Sigmoid colon (tissue), 4 donors: ENCODE data around the gene MUC21.

Experiments
- CTCF ChIP-seq, 4 experiments: fragments of 450-650 bp in 3 of 4; fragments of 200-600 bp in 1 of 4; IDR thresholded peaks; one replicate each; pipeline ENCODE4 v1.5.1; 2016 to 2019; ENCODE audit warnings: antibody characterized with exemption in 4 of 4, mild to moderate bottlenecking in 3 of 4, moderate library complexity in 2 of 4
- POLR2A ChIP-seq, 2 donors: fragments of 450-650 bp; IDR thresholded peaks; one replicate each; pipeline ENCODE4 v1.6.1; 2016; ENCODE audit warnings: antibody characterized with exemption in 2 of 2, mild to moderate bottlenecking in 2 of 2, moderate library complexity in 2 of 2
- POLR2AphosphoS5 ChIP-seq, 4 donors: sonication (generic); formaldehyde crosslinking; IDR thresholded peaks; one replicate each; pipeline ENCODE4 v1.6.1; 2017; ENCODE audit warnings: antibody characterized with exemption in 4 of 4

GRCh38 chr6:30945281-30945680 is 38.2 kb upstream of the MUC21 start:
- TF ChIP-seq CTCF (IDR thresholded peaks at IDR 0.05), result no peak
- TF ChIP-seq POLR2AphosphoS5 (IDR thresholded peaks at IDR 0.05), result no peak
- TF ChIP-seq POLR2A (IDR thresholded peaks at IDR 0.05), result no peak
